ENCODE measurements around the gene OR1N2. TPM values are rescaled to one million over a fixed set of nuclear protein-coding genes. Genes with fewer than 3 reads are reported as not detected.
"Not testable (repeated sequence)": the region's sequence is repeated elsewhere in the genome, so short reads cannot be mapped to it uniquely, and the experiment has no call there.

Gene OR1N2
- polyA plus RNA-seq, 4 donors, result not detected

GRCh38 chr9:122579874-122580273, 27.0 kb downstream of the OR1N2 start:
- WGBS, 3 donors, result 67 to 72% (median 72%) methylated on average over 5 of the region's 5 CpGs
- Histone ChIP-seq H3K36me3 (ENCODE audit: control insufficient read depth in 3 of 3, insufficient read depth in 2 of 3, low read depth in 1 of 3, low read length in 3 of 3) (no peaks in the 10 kb centered on the region), H3K4me1 (ENCODE audit: control insufficient read depth in 3 of 3, insufficient read depth in 2 of 3, low read depth in 1 of 3, low read length in 2 of 3) (no peaks in the 10 kb centered on the region), H3K27ac (ENCODE audit: low read depth in 1 of 3, low read length in 2 of 3) (no peak overlapping the region), H3K27me3 (ENCODE audit: control insufficient read depth in 3 of 3, insufficient read depth in 3 of 3, low read length in 3 of 3) (no peaks in the 10 kb centered on the region), H3K4me3 (ENCODE audit: low read depth in 1 of 3, low read length in 3 of 3) (no peak overlapping the region), H3K9me3 (ENCODE audit: control insufficient read depth in 2 of 2, insufficient read depth in 1 of 2, low read depth in 1 of 2, low read length in 1 of 2) (no peaks in the 10 kb centered on the region)
- no peak for FAIRE-seq
- no peak for DNase-seq

GRCh38 chr9:122580360-122580759, 27.4 kb downstream of the OR1N2 start:
- Histone ChIP-seq H3K27me3 (ENCODE audit: control insufficient read depth in 3 of 3, insufficient read depth in 3 of 3, low read length in 3 of 3) (no peaks in the 10 kb centered on the region), H3K27ac (ENCODE audit: low read depth in 1 of 3, low read length in 2 of 3) (no peak overlapping the region), H3K36me3 (ENCODE audit: control insufficient read depth in 3 of 3, insufficient read depth in 2 of 3, low read depth in 1 of 3, low read length in 3 of 3) (no peaks in the 10 kb centered on the region), H3K4me3 (ENCODE audit: low read depth in 1 of 3, low read length in 3 of 3) (no peak overlapping the region), H3K9me3 (ENCODE audit: control insufficient read depth in 2 of 2, insufficient read depth in 1 of 2, low read depth in 1 of 2, low read length in 1 of 2) (no peaks in the 10 kb centered on the region), H3K4me1 (ENCODE audit: control insufficient read depth in 3 of 3, insufficient read depth in 2 of 3, low read depth in 1 of 3, low read length in 2 of 3) (no peaks in the 10 kb centered on the region)
- WGBS, 3 donors, result 72 to 79% (median 73%) methylated on average over 3 of the region's 3 CpGs
- DNase-seq (no peak), FAIRE-seq (no peak)

- H3K9me3 ChIP-seq (ENCODE audit: control insufficient read depth in 2 of 2, insufficient read depth in 1 of 2, low read depth in 1 of 2, low read length in 1 of 2); FAIRE-seq; H3K27me3 ChIP-seq (ENCODE audit: control insufficient read depth in 3 of 3, insufficient read depth in 3 of 3, low read length in 3 of 3); H3K36me3 ChIP-seq (ENCODE audit: control insufficient read depth in 3 of 3, insufficient read depth in 2 of 3, low read depth in 1 of 3, low read length in 3 of 3); H3K4me1 ChIP-seq (ENCODE audit: control insufficient read depth in 3 of 3, insufficient read depth in 2 of 3, low read depth in 1 of 3, low read length in 2 of 3); H3K4me3 ChIP-seq (ENCODE audit: low read depth in 1 of 3, low read length in 3 of 3); DNase-seq; H3K27ac ChIP-seq (ENCODE audit: low read depth in 1 of 3, low read length in 2 of 3): not testable (repeated sequence)
- WGBS, 3 donors, result 87 to 91% (median 89%) methylated on average over 8 of the region's 8 CpGs
Measured at GRCh38 chr9:122583284-122583683, 30.4 kb downstream of the OR1N2 start, which contains the start of gene OR1L8. OR1L8 (minus strand) TSS chr9:122583384; CDS start chr9:122568477, 14,907 bp downstream.

Other genes with a start within 250 kb of the OR1N2 start
- gene PTGS1, start 182.1 kb upstream of the OR1N2 start, polyA plus RNA-seq, result 1 to 10 TPM; 1.8 to 7.5 (median 3.9) TPM
- not detected for gene OR1J1, start 75.2 kb upstream of the OR1N2 start, polyA plus RNA-seq
- gene OR1J2, start 42.3 kb upstream of the OR1N2 start, polyA plus RNA-seq, result not detected
- gene OR1J4, start 34.0 kb upstream of the OR1N2 start, polyA plus RNA-seq, result not detected
- not detected for gene OR1N1, start 25.8 kb upstream of the OR1N2 start, polyA plus RNA-seq
- gene OR1L8, start 30.3 kb downstream of the OR1N2 start, polyA plus RNA-seq, result under 1 TPM in 2 of 4 donors, not detected in 2; 0.03 to 0.07 TPM
- not detected for gene OR1Q1, start 61.6 kb downstream of the OR1N2 start, polyA plus RNA-seq
- gene OR1B1, start 104.5 kb downstream of the OR1N2 start, polyA plus RNA-seq, result not detected
- gene OR1L1, start 108.6 kb downstream of the OR1N2 start, polyA plus RNA-seq, result not detected
- not detected for gene OR1L3, start 122.0 kb downstream of the OR1N2 start, polyA plus RNA-seq
- not detected for gene OR1L4, start 170.9 kb downstream of the OR1N2 start, polyA plus RNA-seq
- gene OR1L6, start 189.2 kb downstream of the OR1N2 start, polyA plus RNA-seq, result not detected
- not detected for gene OR5C1, start 235.8 kb downstream of the OR1N2 start, polyA plus RNA-seq
- not detected for gene OR1K1, start 247.0 kb downstream of the OR1N2 start, polyA plus RNA-seq

Data from small intestine (tissue), 7 donors.